Measurements from ENCODE around the gene PCCA. TPM values are rescaled to one million over a fixed set of nuclear protein-coding genes. Genes with fewer than 3 reads are reported as not detected.

Gene PCCA
- polyA plus RNA-seq, 1 experiment: 3.0 TPM

- no peaks in the 10 kb centered on the region for H3K36me3 ChIP-seq (ENCODE audit: control insufficient read depth, insufficient read depth, low read length)
- H3K4me3 ChIP-seq (ENCODE audit: low read depth, low read length): no peak overlapping the region
- CTCF ChIA-PET: interaction anchor here (1.0 kb wide), 1 partner anchor 10 kb away, joined by 3 read pairs; no protein-coding TSS in a partner anchor
- H3K27me3 ChIP-seq (ENCODE audit: control insufficient read depth, insufficient read depth, low read length): no peaks in the 10 kb centered on the region
- no peak for DNase-seq (ENCODE audit: low read depth)
- TF ChIP-seq, protein P1, sequence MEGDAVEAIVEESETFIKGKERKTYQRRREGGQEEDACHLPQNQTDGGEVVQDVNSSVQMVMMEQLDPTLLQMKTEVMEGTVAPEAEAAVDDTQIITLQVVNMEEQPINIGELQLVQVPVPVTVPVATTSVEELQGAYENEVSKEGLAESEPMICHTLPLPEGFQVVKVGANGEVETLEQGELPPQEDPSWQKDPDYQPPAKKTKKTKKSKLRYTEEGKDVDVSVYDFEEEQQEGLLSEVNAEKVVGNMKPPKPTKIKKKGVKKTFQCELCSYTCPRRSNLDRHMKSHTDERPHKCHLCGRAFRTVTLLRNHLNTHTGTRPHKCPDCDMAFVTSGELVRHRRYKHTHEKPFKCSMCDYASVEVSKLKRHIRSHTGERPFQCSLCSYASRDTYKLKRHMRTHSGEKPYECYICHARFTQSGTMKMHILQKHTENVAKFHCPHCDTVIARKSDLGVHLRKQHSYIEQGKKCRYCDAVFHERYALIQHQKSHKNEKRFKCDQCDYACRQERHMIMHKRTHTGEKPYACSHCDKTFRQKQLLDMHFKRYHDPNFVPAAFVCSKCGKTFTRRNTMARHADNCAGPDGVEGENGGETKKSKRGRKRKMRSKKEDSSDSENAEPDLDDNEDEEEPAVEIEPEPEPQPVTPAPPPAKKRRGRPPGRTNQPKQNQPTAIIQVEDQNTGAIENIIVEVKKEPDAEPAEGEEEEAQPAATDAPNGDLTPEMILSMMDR (IDR thresholded peaks at IDR 0.05; ENCODE audit: insufficient read depth, low read depth, low read length): no peak
- POLR2A ChIA-PET: no interaction called here
Observed at GRCh38 chr13:100176801-100177400, 88.0 kb downstream of the PCCA start.

GRCh38 chr13:100178309-100178708 lies 89.4 kb downstream of the PCCA start:
- ChIA-PET POLR2A (no interaction called here), CTCF (no interaction called here)
- TF ChIP-seq, protein P1 (IDR thresholded peaks at IDR 0.05; ENCODE audit: insufficient read depth, low read depth, low read length): no peak
- Histone ChIP-seq H3K27me3 (ENCODE audit: control insufficient read depth, insufficient read depth, low read length) (no peaks in the 10 kb centered on the region), H3K4me3 (ENCODE audit: low read depth, low read length) (no peak overlapping the region), H3K36me3 (ENCODE audit: control insufficient read depth, insufficient read depth, low read length) (no peaks in the 10 kb centered on the region)
- DNase-seq (ENCODE audit: low read depth): no peak

DNA sequence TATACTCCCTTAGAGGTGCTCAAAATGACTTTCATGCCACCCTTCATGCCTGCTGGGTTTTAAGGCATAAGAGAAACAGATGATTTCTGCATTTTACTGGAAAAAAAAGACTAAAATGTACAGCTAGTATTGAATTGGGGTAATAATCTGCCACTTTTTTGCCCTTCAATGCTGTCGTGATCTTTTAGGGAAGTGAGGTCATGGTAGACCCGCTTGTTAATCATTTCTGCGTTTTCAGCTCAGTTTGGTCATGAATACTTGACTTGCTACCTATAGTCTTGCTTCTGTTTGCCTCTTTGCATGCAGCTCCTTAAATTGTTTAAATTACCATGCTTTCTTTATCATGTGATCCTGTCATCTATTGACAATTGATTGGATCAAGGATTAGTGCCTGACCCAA lies 90.4 kb downstream of the PCCA start:
- H3K4me3 ChIP-seq (ENCODE audit: low read depth, low read length): no peak overlapping the region
- no peaks in the 10 kb centered on the region for H3K36me3 ChIP-seq (ENCODE audit: control insufficient read depth, insufficient read depth, low read length)
- CTCF ChIA-PET: no interaction called here
- H3K27me3 ChIP-seq (ENCODE audit: control insufficient read depth, insufficient read depth, low read length): no peaks in the 10 kb centered on the region
- TF ChIP-seq, protein P1 (IDR thresholded peaks at IDR 0.05; ENCODE audit: insufficient read depth, low read depth, low read length): no peak
- no peak for DNase-seq (ENCODE audit: low read depth)
- POLR2A ChIA-PET: no interaction called here

GRCh38 chr13:100182900-100183490 lies 94.1 kb downstream of the PCCA start:
- no peaks in the 10 kb centered on the region for H3K27me3 ChIP-seq (ENCODE audit: control insufficient read depth, insufficient read depth, low read length)
- DNase-seq (ENCODE audit: low read depth): no peak
- CTCF ChIA-PET: no interaction called here
- TF ChIP-seq, protein P1 (IDR thresholded peaks at IDR 0.05; ENCODE audit: insufficient read depth, low read depth, low read length): no peak
- POLR2A ChIA-PET: no interaction called here
- no peak overlapping the region for H3K4me3 ChIP-seq (ENCODE audit: low read depth, low read length)
- no peaks in the 10 kb centered on the region for H3K36me3 ChIP-seq (ENCODE audit: control insufficient read depth, insufficient read depth, low read length)

- H3K36me3 ChIP-seq (ENCODE audit: control insufficient read depth, insufficient read depth, low read length): no peaks in the 10 kb centered on the region
- TF ChIP-seq, protein P1 (IDR thresholded peaks at IDR 0.05; ENCODE audit: insufficient read depth, low read depth, low read length): no peak
- POLR2A ChIA-PET: no interaction called here
- CTCF ChIA-PET: interaction anchor here (1.3 kb wide), 1 partner anchor 11 kb away, joined by 5 read pairs; no protein-coding TSS in a partner anchor
- no peak for DNase-seq (ENCODE audit: low read depth)
- no peaks in the 10 kb centered on the region for H3K27me3 ChIP-seq (ENCODE audit: control insufficient read depth, insufficient read depth, low read length)
- H3K4me3 ChIP-seq (ENCODE audit: low read depth, low read length): no peak overlapping the region
Observed at GRCh38 chr13:100184095-100184494, 95.2 kb downstream of the PCCA start.
